K562 (cell line): ENCODE data around the gene LCN15. TPM values are rescaled to one million over a fixed set of nuclear protein-coding genes. Genes with fewer than 3 reads are reported as not detected.

Experiments used
- ATAC-seq: fragments of 200-7000 bp; cut with Tn5 transposase; 3 replicates; pipeline ENCODE4 v1.9.1; 2020; ENCODE audit warnings: moderate library complexity
- BruUV-seq: library from RNA; stranded (reverse); fragments of 400-500 nt; replicated peaks from 2 replicates; lab custom pipeline; 2021; lab: Mats Ljungman, UMichigan
- CTCF ChIA-PET: fragments of 300-600 bp; formaldehyde crosslinking; extraction: SDS; loops from one replicate; lab custom pipeline; 2021; ENCODE audit warnings: low intra/inter-chr PET ratio; lab: Yijun Ruan, JAX
- POLR2A ChIA-PET: fragments of 300-600, 350-650 bp; sonication (Branson Sonifier 250); formaldehyde crosslinking; extraction: SDS; loops from one replicate; lab custom pipeline; 2021; ENCODE audit warnings: antibody characterized with exemption, inconsistent platforms; lab: Yijun Ruan, JAX
- DNase-seq, 4 experiments: peaks; one replicate each; pipeline versions ENCODE4 v3.0.0 to v3.0.0-alpha.2; 2011 to 2018; ENCODE audit warnings: low spot score in 3 of 4, mixed read lengths in 3 of 4; ENCODE audit errors: extremely low read depth in 1 of 4
- FAIRE-seq: peaks from 2 replicates; lab custom pipeline; 2011; peaks lifted over from hg19 to GRCh38; lab: Jason Lieb, UNC
- H2AFZ ChIP-seq: 2 replicates; pipeline ENCODE4 v1.6.0; 2011; ENCODE audit warnings: low read depth, low read length, control low read depth, inconsistent platforms
- H3K27ac ChIP-seq: fragments of 200-600 bp; 3 replicates; pipeline ENCODE4 v1.8.0; 2011; ENCODE audit warnings: low read depth, mild to moderate bottlenecking, control low read depth, inconsistent platforms, low read length, moderate library complexity, mixed read lengths; ENCODE audit errors: extremely low read depth
- H3K27me3 ChIP-seq, 2 experiments: fragments of 300-600 bp in 1 of 2; 2 replicates in 1 of 2; 3 replicates in 1 of 2; pipeline versions ENCODE4 v1.6.0 to v1.8.0; 2011; ENCODE audit warnings: inconsistent platforms in 2 of 2, low read length in 2 of 2, mild to moderate bottlenecking in 1 of 2, mixed read lengths in 1 of 2, moderate library complexity in 1 of 2; ENCODE audit not compliant: control insufficient read depth in 2 of 2, insufficient read depth in 2 of 2
- H3K36me3 ChIP-seq: fragments of 300-600 bp; 3 replicates; pipeline ENCODE4 v1.8.0; 2011; ENCODE audit warnings: mild to moderate bottlenecking, low read length, inconsistent platforms; ENCODE audit not compliant: control insufficient read depth, insufficient read depth
- H3K4me1 ChIP-seq, 2 experiments: fragments of 200-600 bp in 1 of 2; replicated peaks in 1 of 2; 2 replicates in 1 of 2; 3 replicates in 1 of 2; pipeline versions ENCODE4 v1.5.1 to v1.8.0; 2011; ENCODE audit warnings: inconsistent platforms in 2 of 2, low read length in 2 of 2, mild to moderate bottlenecking in 1 of 2, mixed read lengths in 1 of 2, moderate library complexity in 1 of 2; ENCODE audit not compliant: control insufficient read depth in 2 of 2, insufficient read depth in 2 of 2
- H3K4me2 ChIP-seq: 2 replicates; pipeline ENCODE4 v1.6.1; 2011; ENCODE audit warnings: low read length, control low read depth, inconsistent platforms, mixed read lengths; ENCODE audit not compliant: insufficient read depth
- H3K4me3 ChIP-seq: fragments of 200-600 bp; sonication (generic), shearing (Covaris generic); 2 replicates; pipeline ENCODE4 v1.5.1; 2016; ENCODE audit warnings: control low read depth, inconsistent platforms
- H3K79me2 ChIP-seq: fragments of 200-600 bp; 3 replicates; pipeline ENCODE4 v1.8.0; 2011; ENCODE audit warnings: low read length, inconsistent platforms; ENCODE audit not compliant: control insufficient read depth, insufficient read depth
- H3K9ac ChIP-seq, 2 experiments: 2 replicates each; pipeline versions ENCODE4 v1.6.0 to v1.6.1; 2011; ENCODE audit warnings: low read depth in 2 of 2, low read length in 2 of 2, control low read depth in 1 of 2, inconsistent platforms in 1 of 2, mild to moderate bottlenecking in 1 of 2, mixed read lengths in 1 of 2; ENCODE audit not compliant: insufficient read depth in 1 of 2
- H3K9me1 ChIP-seq: one replicate; pipeline ENCODE4 v1.6.0; 2011; ENCODE audit warnings: inconsistent platforms, mild to moderate bottlenecking, low read length, moderate library complexity; ENCODE audit not compliant: control insufficient read depth, insufficient read depth
- H3K9me3 ChIP-seq: replicated peaks from 2 replicates; pipeline ENCODE4 v1.5.1; 2011; ENCODE audit warnings: low read depth, low read length, inconsistent platforms; ENCODE audit not compliant: control insufficient read depth, insufficient read depth
- H4K20me1 ChIP-seq: replicated peaks from 2 replicates; pipeline ENCODE4 v1.6.1; 2011; ENCODE audit warnings: low read length, inconsistent platforms, mixed read lengths; ENCODE audit not compliant: control insufficient read depth, insufficient read depth
- KDM2B ChIP-seq: fragments of 250-450 bp; sonication (Bioruptor Pico); IDR thresholded peaks from 2 replicates; pipeline ENCODE4 v1.8.0; 2021; ENCODE audit warnings: mild to moderate bottlenecking, moderate library complexity
- NFATC3 ChIP-seq: fragments of 450-650 bp; IDR thresholded peaks from 2 replicates; pipeline ENCODE4 v1.6.1; 2017; ENCODE audit warnings: mild to moderate bottlenecking
- NFRKB ChIP-seq: fragments of 450-650 bp; IDR thresholded peaks from 2 replicates; pipeline ENCODE4 v1.6.1; 2016; ENCODE audit warnings: low read depth
- PKNOX1 ChIP-seq: fragments of 450-650 bp; IDR thresholded peaks from 2 replicates; pipeline ENCODE4 v1.6.1; 2016
- STAG1 ChIP-seq: sonication (generic); formaldehyde crosslinking; IDR thresholded peaks from 2 replicates; pipeline ENCODE4 v1.5.0; 2020; ENCODE audit warnings: missing genetic modification reagents, borderline replicate concordance
- YBX1 ChIP-seq: fragments of 450-650 bp; IDR thresholded peaks from 2 replicates; pipeline ENCODE4 v1.7.1; 2016; ENCODE audit warnings: mild to moderate bottlenecking
- ZNF609 ChIP-seq: sonication (generic); formaldehyde crosslinking; IDR thresholded peaks from 2 replicates; pipeline ENCODE4 v1.8.1; 2023; ENCODE audit warnings: missing genetic modification reagents, mild to moderate bottlenecking, borderline replicate concordance
- WGBS: fragments of 100-300 bp; shearing (Covaris generic); methylation state at CpG from one replicate; pipeline ENCODE4 v1.1.6; 2016; ENCODE audit warnings: low coverage, mixed read lengths; ENCODE audit not compliant: insufficient coverage; ENCODE audit errors: missing lambda C conversion rate; 5-methylcytosine and 5-hydroxymethylcytosine counted together
- in situ Hi-C: fragments of 300-500 bp; cut with MboI; formaldehyde crosslinking; loops from 4 replicates; pipeline ENCODE4 v1.15.0; 2018; ENCODE audit warnings: inconsistent platforms, mixed read lengths
- intact Hi-C: fragments of 100-400 bp; cut with micrococcal nuclease; formaldehyde crosslinking; loops from 2 replicates; pipeline ENCODE4 v1.14.2; 2022
- polyA plus RNA-seq, 8 experiments: library from polyadenylated mRNA; depleted of rRNA in 4 of 8; stranded (reverse) in 5 of 8; unstranded in 3 of 8; fragments of >200 nt; fragmentation: Nextera tagmentation in 2 of 8; fragmentation: Illumina TruSeq in 1 of 8; extraction: Ambion mirVana in 2 of 8; extraction: Trizol in 1 of 8; gene quantifications; 2 replicates each; pipeline versions ENCODE4 v1.2.1 to v1.2.3, GENCODE V29; 2011 to 2014; ENCODE audit warnings: inconsistent platforms in 1 of 8, missing spikeins in 1 of 8
- total RNA-seq, 7 experiments: library from RNA; depleted of rRNA in 6 of 7; stranded (reverse); fragments of >200 nt in 6 of 7; fragmentation: Illumina TruSeq in 2 of 7; extraction: Trizol in 2 of 7; gene quantifications; 2 replicates each; pipeline versions ENCODE4 v1.2.1 to v1.2.3, GENCODE V29; 2011 to 2021; ENCODE audit warnings: low replicate concordance in 1 of 7
- TF ChIP-seq, protein P1 (sequence below): fragments of 250-450 bp; sonication (Bioruptor Pico); IDR thresholded peaks from 2 replicates; pipeline ENCODE4 v1.9.0; 2021; ENCODE audit warnings: mild to moderate bottlenecking, inconsistent platforms
- TF ChIP-seq, protein P2 (sequence below): sonication (generic); formaldehyde crosslinking; IDR thresholded peaks from 2 replicates; pipeline ENCODE4 v1.8.1; 2022; ENCODE audit warnings: missing genetic modification reagents

LCN15 gene
- total and polyA plus RNA-seq, 9 of the 15 experiments (the other 6 are each of a cell fraction or from before 2014, with no cell fraction given): 0.66 TPM; not detected in 8

DNA sequence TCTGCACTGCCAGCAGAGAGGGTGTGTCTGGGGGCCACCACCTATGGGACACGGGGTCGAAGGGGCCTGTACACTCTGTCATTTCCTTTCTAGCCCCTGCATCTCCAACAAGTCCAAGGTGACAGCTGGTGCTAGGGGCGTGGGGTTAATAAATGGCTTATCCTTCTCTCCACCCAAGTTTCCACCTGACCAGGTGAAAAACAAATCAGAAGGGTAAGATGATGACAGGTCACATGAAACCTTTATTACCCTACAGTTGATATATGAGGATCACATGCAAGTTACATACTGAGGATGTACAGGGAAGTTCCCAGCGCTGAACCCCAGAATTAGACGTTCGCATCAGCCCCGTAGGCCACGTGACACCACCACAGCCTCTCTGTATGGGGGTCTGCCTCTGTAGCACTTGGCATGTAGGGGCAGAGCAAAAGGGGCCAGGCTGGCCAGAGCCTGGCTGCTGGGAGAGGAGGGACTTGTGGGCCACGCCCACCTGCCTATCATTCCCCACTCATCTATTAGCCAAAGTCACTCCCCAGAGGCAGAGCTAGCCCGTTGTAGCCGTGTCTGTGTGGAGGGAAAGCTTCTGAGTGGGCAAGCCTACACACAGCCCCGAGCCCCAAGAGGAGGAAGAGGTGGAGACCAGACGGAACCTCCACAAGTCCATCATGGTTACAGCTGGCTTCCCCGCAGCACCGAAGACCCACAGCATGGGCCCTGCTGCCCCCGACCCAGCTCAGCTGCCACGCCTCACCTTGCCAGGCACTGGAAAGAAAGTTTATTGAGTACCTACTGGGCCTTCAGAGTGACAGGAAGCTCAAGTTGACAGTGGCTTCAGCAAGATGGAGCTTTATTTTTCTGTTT, 29.0 kb upstream of the LCN15 start:
- POLR2A ChIA-PET: interaction anchor here (0.6 to 2.8 kb wide), 3 partner anchors 9 to 22 kb away, joined by 3 to 14 read pairs (median 6); partner anchors contain the start of gene RABL6
- TF ChIP-seq YBX1 (no peak), STAG1 (CRISPR knock-in tag) (no peak), NFATC3 (no peak), ZNF609 (CRISPR knock-in tag) (no peak), KDM2B (CRISPR knock-in tag) (no peak), NFRKB (no peak), PKNOX1 (peak; percentile 96)
- TF ChIP-seq, protein P1, sequence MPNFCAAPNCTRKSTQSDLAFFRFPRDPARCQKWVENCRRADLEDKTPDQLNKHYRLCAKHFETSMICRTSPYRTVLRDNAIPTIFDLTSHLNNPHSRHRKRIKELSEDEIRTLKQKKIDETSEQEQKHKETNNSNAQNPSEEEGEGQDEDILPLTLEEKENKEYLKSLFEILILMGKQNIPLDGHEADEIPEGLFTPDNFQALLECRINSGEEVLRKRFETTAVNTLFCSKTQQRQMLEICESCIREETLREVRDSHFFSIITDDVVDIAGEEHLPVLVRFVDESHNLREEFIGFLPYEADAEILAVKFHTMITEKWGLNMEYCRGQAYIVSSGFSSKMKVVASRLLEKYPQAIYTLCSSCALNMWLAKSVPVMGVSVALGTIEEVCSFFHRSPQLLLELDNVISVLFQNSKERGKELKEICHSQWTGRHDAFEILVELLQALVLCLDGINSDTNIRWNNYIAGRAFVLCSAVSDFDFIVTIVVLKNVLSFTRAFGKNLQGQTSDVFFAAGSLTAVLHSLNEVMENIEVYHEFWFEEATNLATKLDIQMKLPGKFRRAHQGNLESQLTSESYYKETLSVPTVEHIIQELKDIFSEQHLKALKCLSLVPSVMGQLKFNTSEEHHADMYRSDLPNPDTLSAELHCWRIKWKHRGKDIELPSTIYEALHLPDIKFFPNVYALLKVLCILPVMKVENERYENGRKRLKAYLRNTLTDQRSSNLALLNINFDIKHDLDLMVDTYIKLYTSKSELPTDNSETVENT (CRISPR knock-in tag): no peak
- TF ChIP-seq, protein P2, sequence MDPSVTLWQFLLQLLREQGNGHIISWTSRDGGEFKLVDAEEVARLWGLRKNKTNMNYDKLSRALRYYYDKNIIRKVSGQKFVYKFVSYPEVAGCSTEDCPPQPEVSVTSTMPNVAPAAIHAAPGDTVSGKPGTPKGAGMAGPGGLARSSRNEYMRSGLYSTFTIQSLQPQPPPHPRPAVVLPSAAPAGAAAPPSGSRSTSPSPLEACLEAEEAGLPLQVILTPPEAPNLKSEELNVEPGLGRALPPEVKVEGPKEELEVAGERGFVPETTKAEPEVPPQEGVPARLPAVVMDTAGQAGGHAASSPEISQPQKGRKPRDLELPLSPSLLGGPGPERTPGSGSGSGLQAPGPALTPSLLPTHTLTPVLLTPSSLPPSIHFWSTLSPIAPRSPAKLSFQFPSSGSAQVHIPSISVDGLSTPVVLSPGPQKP: no peak

More for the DNA sequence above, 29.0 kb upstream of the LCN15 start:
- Histone ChIP-seq H3K4me1 (peaks cover 56 to 58% of the 10 kb centered on the region in 2 experiments), H3K9me1 (peaks cover 4% of the 10 kb centered on the region), H3K9ac (peak overlapping the region in 1 of 2 experiments; percentile 93; a peak in 1 of 4 replicates), H3K27me3 (no peaks in the 10 kb centered on the region), H3K36me3 (peaks cover 18% of the 10 kb centered on the region; the same call in 1 of the 3 replicates), H3K4me2 (peak overlapping the region; percentile 32; the same call in 1 of the 2 replicates), H3K4me3 (no peak overlapping the region), H3K79me2 (peaks cover 19% of the 10 kb centered on the region), H3K27ac (no peak overlapping the region), H2AFZ (no peak overlapping the region), H3K9me3 (no peaks in the 10 kb centered on the region), H4K20me1 (peaks cover 5% of the 10 kb centered on the region; the same call in 1 of the 2 replicates)
- CTCF ChIA-PET: no interaction called here
- DNase-seq: peak; percentile 42 to 84 (median 50)
- ATAC-seq: peak; percentile 34
- in situ Hi-C loops: loop anchor here (25.0 kb wide), 1 partner anchor 444 kb away; the partner anchor contains the start of genes CYSRT1, RNF224, SLC34A3 and TUBB4B
- no TSS peak for BruUV-seq
- WGBS: 43% methylated on average over 15 of the region's 17 CpGs
- intact Hi-C loops: no loop called here
- FAIRE-seq: peak; percentile 87
